PC-3 (cell line): ENCODE measurements around the gene WDR38. TPM values are rescaled to one million over a fixed set of nuclear protein-coding genes. Genes with fewer than 3 reads are reported as not detected.

ENCODE experiments used
- ATAC-seq: fragments of 200-7000 bp; cut with Tn5 transposase; 2 replicates; pipeline ENCODE4 v1.9.1; 2020; ENCODE audit warnings: mild to moderate bottlenecking, moderate library complexity
- BruUV-seq: library from RNA; stranded (reverse); fragments of 400-500 nt; replicated peaks from 2 replicates; lab custom pipeline; 2021; lab: Mats Ljungman, UMichigan
- CTCF ChIA-PET: fragments of 300-600 bp; sonication (Branson Sonifier 250); formaldehyde crosslinking; loops from one replicate; lab custom pipeline; 2022; ENCODE audit warnings: antibody characterized with exemption; lab: Charles Lee
- POLR2A ChIA-PET: fragments of 300-600 bp; sonication (Branson Sonifier 250); formaldehyde crosslinking; loops from one replicate; lab custom pipeline; 2022; ENCODE audit warnings: antibody characterized with exemption; ENCODE audit not compliant: unreplicated experiment; lab: Charles Lee
- DNase-seq: peaks from one replicate; pipeline ENCODE4 v3.0.0-alpha.2; 2015
- H2AFZ ChIP-seq: fragments of 300-600 bp; sonication (generic); 2 replicates; pipeline ENCODE4 v1.6.0; 2016; ENCODE audit warnings: antibody characterized with exemption, low read length
- H3F3A ChIP-seq: fragments of 300-600 bp; sonication (generic); one replicate; pipeline ENCODE4 v1.6.0; 2017; ENCODE audit warnings: antibody characterized with exemption, low read length, control low read depth, mild to moderate bottlenecking; ENCODE audit not compliant: unreplicated experiment
- H3K27ac ChIP-seq: fragments of 300-600 bp; sonication (generic); 2 replicates; pipeline ENCODE4 v1.5.1; 2016; ENCODE audit warnings: mild to moderate bottlenecking, low read length
- H3K27me3 ChIP-seq: fragments of 300-600 bp; sonication (generic); 2 replicates; pipeline ENCODE4 v1.6.1; 2016; ENCODE audit warnings: low read length, mixed read lengths
- H3K36me3 ChIP-seq: fragments of 300-600 bp; sonication (generic); 2 replicates; pipeline ENCODE4 v1.6.1; 2016; ENCODE audit warnings: low read depth, mixed run types, low read length, mixed read lengths
- H3K4me1 ChIP-seq: fragments of 300-600 bp; sonication (generic); 2 replicates; pipeline ENCODE4 v1.5.1; 2016; ENCODE audit warnings: low read length; ENCODE audit not compliant: insufficient read depth
- H3K4me2 ChIP-seq: fragments of 300-600 bp; sonication (generic); 2 replicates; pipeline ENCODE4 v1.6.0; 2016; ENCODE audit warnings: low read length
- H3K4me3 ChIP-seq: fragments of 300-600 bp; sonication (generic); 2 replicates; pipeline ENCODE4 v1.5.1; 2016; ENCODE audit warnings: mild to moderate bottlenecking, low read length, mixed read lengths
- H3K79me2 ChIP-seq: fragments of 300-600 bp; sonication (generic); 2 replicates; pipeline ENCODE4 v1.6.1; 2017; ENCODE audit warnings: low read length, mixed read lengths
- H3K9ac ChIP-seq: fragments of 300-600 bp; sonication (generic); 2 replicates; pipeline ENCODE4 v1.6.0; 2016; ENCODE audit warnings: mild to moderate bottlenecking, low read length
- H3K9me2 ChIP-seq: fragments of 300-600 bp; sonication (generic); replicated peaks from 2 replicates; pipeline ENCODE4 v1.6.1; 2016; ENCODE audit warnings: mixed run types, low read length, mixed read lengths
- H3K9me3 ChIP-seq: fragments of 300-600 bp; sonication (generic); 2 replicates; pipeline ENCODE4 v1.6.1; 2016; ENCODE audit warnings: low read length, mixed read lengths
- H4K20me1 ChIP-seq: fragments of 300-600 bp; sonication (generic); 2 replicates; pipeline ENCODE4 v1.6.1; 2016; ENCODE audit warnings: low read length, mixed read lengths
- CTCF ChIP-seq: fragments of 300-600 bp; sonication (generic); conservative IDR thresholded peaks from 2 replicates; pipeline ENCODE4 v1.5.1; 2017; ENCODE audit warnings: antibody characterized with exemption, low read depth, mild to moderate bottlenecking, low read length
- EZH2 ChIP-seq: fragments of 300-600 bp; sonication (generic); IDR thresholded peaks from one replicate; pipeline ENCODE4 v1.6.1; 2017; ENCODE audit warnings: antibody characterized with exemption, mild to moderate bottlenecking, low read length; ENCODE audit not compliant: unreplicated experiment
- EZH2phosphoT487 ChIP-seq: fragments of 300-600 bp; sonication (generic); IDR thresholded peaks from 2 replicates; pipeline ENCODE4 v1.6.1; 2018; ENCODE audit warnings: mild to moderate bottlenecking, antibody characterized with exemption, low read length, borderline replicate concordance
- intact Hi-C: fragments of 100-400 bp; cut with micrococcal nuclease; formaldehyde crosslinking; loops from 2 replicates; pipeline ENCODE4 v1.9.0; 2023
- total RNA-seq: library from RNA; depleted of rRNA; stranded (reverse); fragments of >200 nt; gene quantifications from 2 replicates; pipeline ENCODE4 v1.2.3, GENCODE V29; 2014

The WDR38 gene
- total RNA-seq, 1 experiment from 2014 or later: not detected

- no TSS peak for BruUV-seq
- Histone ChIP-seq H3K9ac (no peak overlapping the region), H3K36me3 (no peaks in the 10 kb centered on the region), H4K20me1 (no peaks in the 10 kb centered on the region), H3K9me2 (no peaks in the 10 kb centered on the region), H3F3A (no peaks in the 10 kb centered on the region), H3K79me2 (no peaks in the 10 kb centered on the region), H3K4me1 (no peaks in the 10 kb centered on the region), H3K4me3 (no peak overlapping the region), H3K27me3 (no peaks in the 10 kb centered on the region), H3K27ac (no peak overlapping the region), H2AFZ (no peak overlapping the region), H3K4me2 (no peak overlapping the region), H3K9me3 (no peaks in the 10 kb centered on the region)
- DNase-seq (no peak), ATAC-seq (no peak)
- ChIA-PET CTCF (no interaction called here), POLR2A (no interaction called here)
- intact Hi-C loops: no loop called here
- TF ChIP-seq CTCF: no peak
- no peak for TF ChIP-seq EZH2phosphoT487
- TF ChIP-seq EZH2: no peak
These were observed 33.2 kb downstream of the WDR38 start for GRCh38 chr9:124886461-124886860.

GRCh38 chr9:124886866-124887492 is 33.7 kb downstream of the WDR38 start:
- H3K4me1 ChIP-seq: no peaks in the 10 kb centered on the region
- no peak overlapping the region for H2AFZ ChIP-seq
- ChIA-PET CTCF (no interaction called here), POLR2A (no interaction called here)
- no peak for DNase-seq
- H3K9ac ChIP-seq: no peak overlapping the region
- no peak overlapping the region for H3K27ac ChIP-seq
- BruUV-seq: no TSS peak
- no peak overlapping the region for H3K4me3 ChIP-seq
- ATAC-seq: no peak
- no peak overlapping the region for H3K4me2 ChIP-seq
- H4K20me1 ChIP-seq: no peaks in the 10 kb centered on the region
- no peaks in the 10 kb centered on the region for H3K9me2 ChIP-seq
- no peaks in the 10 kb centered on the region for H3K27me3 ChIP-seq
- no peaks in the 10 kb centered on the region for H3K79me2 ChIP-seq
- TF ChIP-seq EZH2phosphoT487 (no peak), EZH2 (no peak), CTCF (no peak)
- no peaks in the 10 kb centered on the region for H3K9me3 ChIP-seq
- H3F3A ChIP-seq: no peaks in the 10 kb centered on the region
- intact Hi-C loops: no loop called here
- no peaks in the 10 kb centered on the region for H3K36me3 ChIP-seq

- ChIA-PET POLR2A (no interaction called here), CTCF (no interaction called here)
- no peaks in the 10 kb centered on the region for H3K9me3 ChIP-seq
- H3K9me2 ChIP-seq: no peaks in the 10 kb centered on the region
- TF ChIP-seq EZH2phosphoT487: no peak
- TF ChIP-seq CTCF: no peak
- TF ChIP-seq EZH2: no peak
- no peaks in the 10 kb centered on the region for H3K4me1 ChIP-seq
- no peaks in the 10 kb centered on the region for H3K36me3 ChIP-seq
- no peak overlapping the region for H3K27ac ChIP-seq
- no peak overlapping the region for H3K9ac ChIP-seq
- ATAC-seq (no peak), DNase-seq (no peak)
- intact Hi-C loops: no loop called here
- no peaks in the 10 kb centered on the region for H3K27me3 ChIP-seq
- no TSS peak for BruUV-seq
- H3K79me2 ChIP-seq: no peaks in the 10 kb centered on the region
- H4K20me1 ChIP-seq: no peaks in the 10 kb centered on the region
- no peak overlapping the region for H3K4me2 ChIP-seq
- no peaks in the 10 kb centered on the region for H3F3A ChIP-seq
- no peak overlapping the region for H2AFZ ChIP-seq
- H3K4me3 ChIP-seq: no peak overlapping the region
These were observed 34.6 kb downstream of the WDR38 start for GRCh38 chr9:124887832-124888231.
